BLaER1 (cell line): ENCODE data around the gene PRND.

Source experiments
- H3K27ac ChIP-seq: shearing (Covaris generic); formaldehyde crosslinking; 2 replicates; pipeline ENCODE4 v1.8.1; 2022
- H3K27me3 ChIP-seq: shearing (Covaris generic); formaldehyde crosslinking; 2 replicates; pipeline ENCODE4 v1.8.1; 2022
- H3K36me3 ChIP-seq: shearing (Covaris generic); formaldehyde crosslinking; 2 replicates; pipeline ENCODE4 v1.8.1; 2022
- H3K4me1 ChIP-seq: shearing (Covaris generic); formaldehyde crosslinking; 2 replicates; pipeline ENCODE4 v1.8.1; 2022
- H3K4me2 ChIP-seq: shearing (Covaris generic); formaldehyde crosslinking; 2 replicates; pipeline ENCODE4 v1.8.1; 2022
- H3K4me3 ChIP-seq: shearing (Covaris generic); formaldehyde crosslinking; 2 replicates; pipeline ENCODE4 v1.8.1; 2022
- H3K9ac ChIP-seq: shearing (Covaris generic); formaldehyde crosslinking; 2 replicates; pipeline ENCODE4 v1.8.1; 2022
- H3K9me3 ChIP-seq: shearing (Covaris generic); formaldehyde crosslinking; 2 replicates; pipeline ENCODE4 v1.8.1; 2022
- H4K20me1 ChIP-seq: shearing (Covaris generic); formaldehyde crosslinking; 2 replicates; pipeline ENCODE4 v1.8.1; 2022
- Cebpa-rat ChIP-seq: shearing (Covaris generic); IDR thresholded peaks from 2 replicates; pipeline ENCODE4 v1.8.1; 2022

The PRND gene, protein sequence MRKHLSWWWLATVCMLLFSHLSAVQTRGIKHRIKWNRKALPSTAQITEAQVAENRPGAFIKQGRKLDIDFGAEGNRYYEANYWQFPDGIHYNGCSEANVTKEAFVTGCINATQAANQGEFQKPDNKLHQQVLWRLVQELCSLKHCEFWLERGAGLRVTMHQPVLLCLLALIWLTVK

DNA sequence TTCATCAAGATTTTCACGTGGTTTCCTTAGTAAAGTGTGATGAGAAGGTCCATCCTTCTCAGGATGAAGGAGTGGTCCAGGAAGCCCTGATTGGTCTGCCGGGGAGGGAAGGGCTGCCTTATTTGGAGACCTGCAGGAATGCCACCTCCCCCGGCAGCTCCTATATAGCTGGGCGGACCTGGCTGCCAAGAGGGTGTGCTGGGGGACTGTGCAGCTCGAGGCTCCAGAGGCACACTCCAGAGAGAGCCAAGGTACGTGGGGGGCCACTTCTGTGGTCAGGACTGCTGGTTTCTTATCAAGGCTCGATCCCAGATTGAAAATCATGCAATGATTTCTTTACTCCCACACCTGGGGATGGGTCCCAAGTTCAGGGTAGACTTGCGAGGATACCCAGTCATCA lies at the start of gene PRND:
Gene PRND (plus strand): TSS at position 191 of the 400 bp plus-strand sequence. CDS start 2,643 bp downstream, outside the sequence.
- Histone ChIP-seq H4K20me1 (no peaks in the 10 kb centered on the region), H3K4me2 (peak within 1 kb of the TSS; percentile 60), H3K36me3 (no peaks in the 10 kb centered on the region), H3K27me3 (no peaks in the 10 kb centered on the region), H3K9me3 (no peaks in the 10 kb centered on the region), H3K4me1 (peaks cover 18% of the 10 kb centered on the region), H3K9ac (no peak within 1 kb of the TSS), H3K27ac (no peak within 1 kb of the TSS), H3K4me3 (no peak within 1 kb of the TSS)
- TF ChIP-seq Cebpa-rat, result no peak

DNA sequence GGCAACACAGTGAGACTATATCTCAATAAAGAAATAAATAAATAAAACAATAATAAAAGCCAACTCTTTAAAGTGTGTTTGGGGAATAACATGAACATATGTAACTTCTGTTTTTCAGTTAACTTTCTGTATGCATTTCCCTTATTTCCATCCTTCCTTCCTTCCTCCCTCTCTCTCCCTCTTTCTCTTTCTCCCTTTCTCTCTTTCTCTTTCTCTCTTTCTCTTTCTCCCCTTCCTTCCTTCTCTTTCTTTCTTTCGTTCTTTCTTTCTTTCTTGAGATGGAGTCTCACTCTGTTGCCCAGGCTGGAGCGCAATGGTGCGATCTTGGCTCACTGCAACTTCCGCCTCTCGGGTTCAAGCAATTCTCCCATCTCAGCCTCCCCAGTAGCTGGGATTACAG lies 48.8 kb upstream of the PRND start:
- Histone ChIP-seq H3K9ac (no peak overlapping the region), H3K4me3 (no peak overlapping the region), H3K9me3 (peaks cover 5% of the 10 kb centered on the region; the same call in 1 of the 2 replicates), H4K20me1 (no peaks in the 10 kb centered on the region), H3K27me3 (no peaks in the 10 kb centered on the region), H3K4me1 (no peaks in the 10 kb centered on the region), H3K27ac (no peak overlapping the region), H3K4me2 (no peak overlapping the region), H3K36me3 (no peaks in the 10 kb centered on the region)
- TF ChIP-seq Cebpa-rat, result no peak

- Histone ChIP-seq H3K4me3 (no peak overlapping the region), H3K27ac (no peak overlapping the region), H3K36me3 (no peaks in the 10 kb centered on the region), H4K20me1 (no peaks in the 10 kb centered on the region), H3K4me2 (no peak overlapping the region), H3K9ac (no peak overlapping the region), H3K9me3 (peaks cover 5% of the 10 kb centered on the region; the same call in 1 of the 2 replicates), H3K4me1 (no peaks in the 10 kb centered on the region), H3K27me3 (no peaks in the 10 kb centered on the region)
- no peak for TF ChIP-seq Cebpa-rat
Measured at GRCh38 chr20:4673371-4674001, 48.2 kb upstream of the PRND start.

DNA sequence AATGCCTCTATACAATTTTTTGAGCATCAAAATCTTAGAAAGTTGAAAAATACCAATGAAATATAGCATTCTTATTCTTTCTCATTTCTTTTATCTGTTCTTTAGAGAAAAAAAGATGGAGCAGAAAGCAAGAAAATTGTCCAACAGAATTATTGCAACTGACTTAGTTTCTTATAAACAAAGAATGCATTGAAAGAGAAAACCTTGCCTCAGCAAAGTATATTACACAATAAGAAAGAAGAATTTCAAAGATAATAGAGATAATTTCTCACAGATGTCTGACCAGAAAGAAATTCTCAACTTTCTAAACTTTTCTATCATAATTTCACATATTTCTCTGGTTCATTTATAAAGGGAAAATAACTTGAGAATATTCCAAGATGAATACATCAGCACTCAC lies 47.0 kb upstream of the PRND start:
- Histone ChIP-seq H4K20me1 (no peaks in the 10 kb centered on the region), H3K27ac (no peak overlapping the region), H3K36me3 (no peaks in the 10 kb centered on the region), H3K4me3 (no peak overlapping the region), H3K9ac (no peak overlapping the region), H3K4me1 (no peaks in the 10 kb centered on the region), H3K27me3 (no peaks in the 10 kb centered on the region), H3K9me3 (peaks cover 5% of the 10 kb centered on the region; the same call in 1 of the 2 replicates), H3K4me2 (no peak overlapping the region)
- no peak for TF ChIP-seq Cebpa-rat

GRCh38 chr20:4677846-4678245 lies 43.9 kb upstream of the PRND start:
- H3K4me1 ChIP-seq, result no peaks in the 10 kb centered on the region
- H3K4me2 ChIP-seq, result no peak overlapping the region
- no peaks in the 10 kb centered on the region for H3K9me3 ChIP-seq
- H4K20me1 ChIP-seq, result no peaks in the 10 kb centered on the region
- H3K4me3 ChIP-seq, result no peak overlapping the region
- no peaks in the 10 kb centered on the region for H3K36me3 ChIP-seq
- no peaks in the 10 kb centered on the region for H3K27me3 ChIP-seq
- no peak for TF ChIP-seq Cebpa-rat
- H3K9ac ChIP-seq, result no peak overlapping the region
- H3K27ac ChIP-seq, result no peak overlapping the region

DNA sequence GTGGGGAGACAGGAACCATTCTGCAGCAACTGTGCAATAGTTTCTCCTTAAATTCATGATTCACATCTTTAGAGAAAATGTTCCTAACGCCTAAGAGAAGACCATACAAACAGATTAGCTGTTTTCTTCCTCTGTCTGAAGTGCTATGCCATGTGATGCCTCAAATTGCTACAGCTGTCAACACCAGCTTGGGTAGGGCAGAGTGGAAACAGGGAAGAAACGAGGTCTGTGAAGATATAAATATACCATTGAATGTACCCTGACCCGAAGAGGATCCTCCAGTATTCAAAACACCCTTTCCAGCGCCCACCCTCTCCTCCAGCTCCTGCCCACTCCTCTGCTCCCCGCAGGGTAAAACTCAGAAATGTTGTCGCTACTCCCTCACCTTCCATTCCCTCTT lies 40.3 kb upstream of the PRND start:
- H3K4me1 ChIP-seq, result peaks cover 9% of the 10 kb centered on the region
- H3K27me3 ChIP-seq, result no peaks in the 10 kb centered on the region
- no peaks in the 10 kb centered on the region for H4K20me1 ChIP-seq
- H3K4me2 ChIP-seq, result no peak overlapping the region
- no peak overlapping the region for H3K27ac ChIP-seq
- H3K9ac ChIP-seq, result no peak overlapping the region
- no peak overlapping the region for H3K4me3 ChIP-seq
- no peaks in the 10 kb centered on the region for H3K9me3 ChIP-seq
- no peak for TF ChIP-seq Cebpa-rat
- H3K36me3 ChIP-seq, result no peaks in the 10 kb centered on the region

DNA sequence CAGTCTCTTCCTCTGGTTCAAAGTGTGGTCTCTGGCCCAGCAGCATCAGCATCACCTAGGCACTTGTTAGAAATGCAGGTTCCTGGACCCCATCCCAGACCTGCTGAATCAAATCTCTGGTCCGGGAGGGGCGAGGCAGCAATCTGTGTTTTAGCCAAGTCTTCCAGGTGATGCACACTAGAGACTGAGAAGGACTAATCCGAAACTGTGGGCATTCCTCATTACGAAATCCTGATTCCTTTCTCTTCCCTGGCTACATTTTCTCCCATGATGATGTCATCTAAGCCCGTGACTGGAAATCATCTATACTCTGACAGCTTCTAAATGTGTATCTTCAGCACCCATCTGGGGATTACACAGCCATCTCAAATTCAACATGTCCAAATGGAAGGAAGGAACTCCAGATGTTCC lies 39.7 kb upstream of the PRND start:
- no peak for TF ChIP-seq Cebpa-rat
- no peaks in the 10 kb centered on the region for H4K20me1 ChIP-seq
- peaks cover 9% of the 10 kb centered on the region for H3K4me1 ChIP-seq
- no peaks in the 10 kb centered on the region for H3K9me3 ChIP-seq
- no peak overlapping the region for H3K27ac ChIP-seq
- H3K36me3 ChIP-seq, result no peaks in the 10 kb centered on the region
- no peak overlapping the region for H3K4me3 ChIP-seq
- no peak overlapping the region for H3K9ac ChIP-seq
- no peaks in the 10 kb centered on the region for H3K27me3 ChIP-seq
- no peak overlapping the region for H3K4me2 ChIP-seq

- peaks cover 15% of the 10 kb centered on the region for H3K4me1 ChIP-seq
- peaks cover 6% of the 10 kb centered on the region for H4K20me1 ChIP-seq
- no peak for TF ChIP-seq Cebpa-rat
- H3K4me2 ChIP-seq, result no peak overlapping the region
- H3K36me3 ChIP-seq, result no peaks in the 10 kb centered on the region
- no peaks in the 10 kb centered on the region for H3K9me3 ChIP-seq
- H3K27ac ChIP-seq, result no peak overlapping the region
- no peak overlapping the region for H3K4me3 ChIP-seq
- H3K27me3 ChIP-seq, result no peaks in the 10 kb centered on the region
- no peak overlapping the region for H3K9ac ChIP-seq
Measured at GRCh38 chr20:4682682-4683081, 39.0 kb upstream of the PRND start.

DNA sequence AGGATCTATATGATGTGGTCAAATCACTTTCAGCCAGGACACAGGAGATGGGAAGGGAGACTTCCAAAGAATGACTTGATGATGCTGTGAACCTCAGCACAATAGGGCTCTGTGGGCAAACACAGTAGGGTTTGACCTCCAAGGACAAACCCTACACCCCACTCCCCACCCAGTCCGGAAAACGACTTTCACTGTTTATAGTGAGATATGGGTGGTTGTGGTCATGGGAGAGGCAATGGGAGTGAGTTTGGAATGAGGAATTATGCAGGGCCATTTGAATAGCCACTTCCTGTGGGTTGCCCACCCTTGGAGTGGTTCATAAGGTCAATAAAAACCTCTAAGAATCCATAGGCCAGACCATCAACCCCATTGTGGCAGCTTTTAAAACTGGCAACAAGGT lies 38.4 kb upstream of the PRND start:
- peaks cover 20% of the 10 kb centered on the region for H3K4me1 ChIP-seq
- H4K20me1 ChIP-seq, result peaks cover 12% of the 10 kb centered on the region
- no peak for TF ChIP-seq Cebpa-rat
- H3K4me3 ChIP-seq, result no peak overlapping the region
- H3K9me3 ChIP-seq, result no peaks in the 10 kb centered on the region
- no peak overlapping the region for H3K27ac ChIP-seq
- H3K9ac ChIP-seq, result no peak overlapping the region
- no peaks in the 10 kb centered on the region for H3K36me3 ChIP-seq
- H3K27me3 ChIP-seq, result no peaks in the 10 kb centered on the region
- H3K4me2 ChIP-seq, result no peak overlapping the region

DNA sequence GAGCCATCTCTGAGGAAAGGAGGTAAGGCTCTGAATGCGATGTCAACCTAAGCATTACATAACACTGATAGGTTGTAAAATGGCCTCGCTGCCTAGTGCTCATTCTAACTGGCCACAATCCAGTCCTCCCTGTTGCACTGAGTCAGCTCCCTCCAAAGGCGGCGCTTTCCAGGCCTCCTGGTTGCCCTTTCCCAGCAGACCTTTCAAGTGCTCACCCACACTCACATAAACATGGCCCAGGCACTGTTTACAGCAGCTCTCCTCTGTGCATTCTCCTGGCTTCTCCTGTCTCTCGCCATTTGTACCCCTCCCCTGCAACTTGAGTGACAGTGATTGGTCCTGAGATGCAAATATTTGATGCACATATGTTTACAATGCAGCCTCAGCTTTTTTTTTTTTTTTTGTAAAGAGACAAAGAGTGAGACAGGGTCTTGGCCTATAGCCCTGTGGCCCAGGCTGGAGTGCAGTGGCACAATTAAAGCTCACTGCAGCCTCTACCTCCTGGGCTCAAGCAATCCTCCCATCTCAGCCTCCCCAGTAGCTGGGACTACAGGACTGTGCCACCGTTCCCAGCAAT lies 36.8 kb upstream of the PRND start:
- Histone ChIP-seq H3K9ac (no peak overlapping the region), H3K9me3 (no peaks in the 10 kb centered on the region), H3K27me3 (no peaks in the 10 kb centered on the region), H3K4me2 (peak overlapping the region; percentile 82), H3K36me3 (peaks cover 1% of the 10 kb centered on the region; the same call in 1 of the 2 replicates), H4K20me1 (peaks cover 29% of the 10 kb centered on the region), H3K27ac (no peak overlapping the region), H3K4me3 (no peak overlapping the region), H3K4me1 (peaks cover 36% of the 10 kb centered on the region)
- TF ChIP-seq Cebpa-rat, result no peak
